ENCODE results near the gene CD200R1L. TPM values are rescaled to one million over a fixed set of nuclear protein-coding genes. Genes with fewer than 3 reads are reported as not detected.
A peak's percentile ranks its signal among the peaks of the same experiment; 100 is the strongest.

The CD200R1L gene
- total and polyA plus RNA-seq, 2 of the 4 experiments (the other 2 are of a cell fraction) = not detected

GRCh38 chr3:112776836-112777235, 69.8 kb downstream of the CD200R1L start:
- H3K79me1 ChIP-seq (ENCODE audit: low read depth in 1 of 2, low read length in 2 of 2) = no peaks in the 10 kb centered on the region
- H3K9me3 ChIP-seq (ENCODE audit: control insufficient read depth, insufficient read depth, low read length) = no peaks in the 10 kb centered on the region
- H3K4me1 ChIP-seq (ENCODE audit: control insufficient read depth, insufficient read depth, low read length) = peaks cover 45% of the 10 kb centered on the region
- no peaks in the 10 kb centered on the region for H3K27me3 ChIP-seq (ENCODE audit: control insufficient read depth, insufficient read depth, low read length)
- H3K56ac ChIP-seq (ENCODE audit: extremely low read depth, insufficient read depth, low read length) = 0 out of 2 replicates have a peak overlapping the region, but pooled peaks have one; percentile 13
- DNase-seq (peak; percentile 44), ATAC-seq (ENCODE audit: low read depth) (peak; percentile 6; the same call in 1 of the 2 replicates)
- peak overlapping the region; percentile 94 for H2BK20ac ChIP-seq (ENCODE audit: low read depth, low read length)
- H4K20me1 ChIP-seq (ENCODE audit: insufficient read depth, low read length) = no peaks in the 10 kb centered on the region
- H3K14ac ChIP-seq (replicated peaks; ENCODE audit: low read depth, low read length) = peak overlapping the region; percentile 90; the same call in 1 of the 2 replicates
- peak overlapping the region; percentile 86 for H3K4ac ChIP-seq (ENCODE audit: low read depth, low read length)
- no peaks in the 10 kb centered on the region for H3K36me3 ChIP-seq (ENCODE audit: control insufficient read depth, insufficient read depth, low read length)
- peak overlapping the region; percentile 98; the same call in 1 of the 2 replicates for H3K27ac ChIP-seq (ENCODE audit: insufficient read depth, low read length)
- ChIA-PET CTCF (interaction anchor here (1.1 kb wide), 1 partner anchor 134 kb away, joined by 4 read pairs; no protein-coding TSS in a partner anchor), POLR2A (ENCODE audit: unreplicated experiment) (no interaction called here)
- H4K8ac ChIP-seq (ENCODE audit: low read depth in 2 of 2, low read length in 2 of 2) = peak overlapping the region; percentile 72 to 89; a peak in 3 of 4 replicates
- H2AFZ ChIP-seq (replicated peaks; ENCODE audit: low read length, poor library complexity) = peak overlapping the region; percentile 65
- H2AK5ac ChIP-seq (ENCODE audit: low read depth, low read length) = peak overlapping the region; percentile 90
- peak overlapping the region; percentile 100 for H3K18ac ChIP-seq (ENCODE audit: low read depth, low read length)
- peak overlapping the region; percentile 97 for H2BK15ac ChIP-seq (ENCODE audit: low read depth, low read length)
- H3K23ac ChIP-seq (ENCODE audit: low read depth, low read length) = peak overlapping the region; percentile 29; the same call in 1 of the 2 replicates
- no peak overlapping the region for H3K4me3 ChIP-seq (ENCODE audit: insufficient read depth, low read depth, low read length)
- TF ChIP-seq CEBPB (IDR thresholded peaks at IDR 0.05; ENCODE audit: low read depth, low read length) (no peak), BHLHE40 (IDR thresholded peaks at IDR 0.05; ENCODE audit: low read depth, low read length) (no peak), MXI1 (IDR thresholded peaks at IDR 0.05; ENCODE audit: borderline replicate concordance, low read depth, low read length) (no peak), RFX5 (IDR thresholded peaks at IDR 0.05; ENCODE audit: low read depth, low read length) (no peak), RAD21 (IDR thresholded peaks at IDR 0.05; ENCODE audit: low read length) (no peak), NFE2L2 (IDR thresholded peaks at IDR 0.05; ENCODE audit: low read depth, low read length) (no peak), POLR2A (IDR thresholded peaks at IDR 0.05; ENCODE audit: low read depth, low read length) (no peak), USF2 (IDR thresholded peaks at IDR 0.05; ENCODE audit: low read depth, low read length) (no peak), CTCF (conservative IDR thresholded peaks at IDR 0.05; ENCODE audit: low read depth, low read length) (no peak), ELK1 (IDR thresholded peaks at IDR 0.05; ENCODE audit: borderline replicate concordance, low read depth, low read length) (no peak), MAFK (IDR thresholded peaks at IDR 0.05; ENCODE audit: low read depth, low read length) (no peak), RCOR1 (IDR thresholded peaks at IDR 0.05; ENCODE audit: insufficient replicate concordance, low read length) (no peak), MAZ (IDR thresholded peaks at IDR 0.05; ENCODE audit: borderline replicate concordance, low read depth, low read length) (no peak), CHD1 (IDR thresholded peaks at IDR 0.05; ENCODE audit: low read depth, low read length) (no peak), FOS (IDR thresholded peaks at IDR 0.05; ENCODE audit: low read depth, low read length) (no peak), SMC3 (IDR thresholded peaks at IDR 0.05; ENCODE audit: low read depth, low read length) (no peak)
- no peak overlapping the region for H3K9ac ChIP-seq (ENCODE audit: low read depth, low read length)
- intact Hi-C loops (cut with micrococcal nuclease) = no loop called here
- peak overlapping the region; percentile 10; the same call in 1 of the 2 replicates for H3K4me2 ChIP-seq (ENCODE audit: low read depth, low read length)
- no CpG with 5 or more reads among the region's 3 CpGs for WGBS, 2 experiments (ENCODE audit: extremely low coverage in 2 of 2, insufficient read length in 1 of 2)
- H4K91ac ChIP-seq (ENCODE audit: insufficient read depth, low read depth, low read length) = peak overlapping the region; percentile 84; the same call in 1 of the 2 replicates
- H2BK5ac ChIP-seq (ENCODE audit: low read depth, low read length, poor library complexity, severe bottlenecking) = peak overlapping the region; percentile 98
- H3K9me1 ChIP-seq (ENCODE audit: insufficient read depth, low read length) = peaks cover 24% of the 10 kb centered on the region
- dilution Hi-C loops (cut with HindIII; ENCODE audit: low sequenced_read_pairs, unreplicated experiment) = no loop called here
- in situ Hi-C loops (cut with MboI; ENCODE audit: low sequenced_read_pairs) = no loop called here
- peak overlapping the region; percentile 98 for H4K5ac ChIP-seq (ENCODE audit: low read depth, low read length)
- H2AK9ac ChIP-seq (replicated peaks; ENCODE audit: low read depth, low read length, poor library complexity) = no peak overlapping the region
- peak overlapping the region; percentile 94 for H2BK120ac ChIP-seq (ENCODE audit: low read depth, low read length)
- BruUV-seq (replicated peaks) = no TSS peak
